Measurements from ENCODE around the gene ERGIC1.

ERGIC1 gene

DNA sequence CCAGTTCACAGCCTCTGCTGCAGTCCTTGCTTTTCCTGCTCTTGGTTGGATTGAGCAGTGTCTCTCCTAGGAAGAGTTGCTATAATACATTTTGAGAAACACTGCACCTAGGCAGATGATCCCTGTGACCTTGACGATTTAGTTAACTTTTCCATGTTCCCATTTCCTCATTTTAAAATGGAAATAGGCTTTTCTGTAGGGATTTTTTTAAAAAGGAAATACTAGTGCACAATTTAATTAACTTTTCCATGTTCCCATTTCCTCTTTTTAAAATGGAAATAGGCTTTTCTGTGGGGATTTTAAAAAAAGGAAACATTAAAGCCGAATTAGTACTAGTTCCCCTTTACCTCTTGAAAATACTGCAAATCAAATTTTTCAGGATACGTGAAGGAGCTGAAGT, 154.2 kb downstream of the ERGIC1 start:
- DNase-seq = no peak

DNA sequence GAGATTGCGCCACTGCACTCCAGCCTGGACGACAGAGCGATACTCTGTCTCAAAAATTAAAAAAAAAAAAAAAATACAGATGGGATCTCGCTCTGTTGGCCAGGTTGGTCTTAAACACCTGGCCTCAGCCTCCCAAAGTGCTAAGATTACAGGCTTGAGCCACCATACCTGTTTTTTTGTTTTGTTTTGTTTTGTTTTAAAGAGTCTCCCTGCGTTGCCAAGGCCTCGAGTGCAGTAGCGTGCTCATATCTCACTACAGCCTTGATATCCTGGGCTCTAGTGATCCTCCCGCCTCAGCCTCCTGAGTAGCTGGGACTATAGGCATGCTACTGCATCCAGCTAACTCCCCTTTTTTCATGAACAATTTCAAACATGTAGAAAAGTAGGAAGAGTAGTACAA, 156.7 kb downstream of the ERGIC1 start:
- DNase-seq = no peak

DNA sequence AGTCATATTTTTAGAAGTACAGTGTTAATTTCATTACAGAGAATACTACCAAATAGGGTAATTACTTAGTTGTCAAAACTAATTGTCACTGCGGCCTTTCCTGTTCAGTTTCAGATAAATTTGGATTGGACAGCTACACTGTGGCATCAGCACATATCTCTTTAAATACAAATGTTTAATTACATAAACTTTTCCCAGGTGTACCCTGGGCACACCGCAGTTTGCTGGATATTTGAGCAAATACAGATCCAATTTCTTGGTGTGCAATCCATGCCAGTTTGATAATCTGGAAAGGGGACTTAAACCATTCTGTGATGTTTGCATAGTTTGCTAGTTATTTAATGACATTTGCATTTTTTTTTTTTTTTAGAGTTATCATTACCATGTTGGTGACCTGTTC, 160.4 kb downstream of the ERGIC1 start:
- no peak for DNase-seq

DNA sequence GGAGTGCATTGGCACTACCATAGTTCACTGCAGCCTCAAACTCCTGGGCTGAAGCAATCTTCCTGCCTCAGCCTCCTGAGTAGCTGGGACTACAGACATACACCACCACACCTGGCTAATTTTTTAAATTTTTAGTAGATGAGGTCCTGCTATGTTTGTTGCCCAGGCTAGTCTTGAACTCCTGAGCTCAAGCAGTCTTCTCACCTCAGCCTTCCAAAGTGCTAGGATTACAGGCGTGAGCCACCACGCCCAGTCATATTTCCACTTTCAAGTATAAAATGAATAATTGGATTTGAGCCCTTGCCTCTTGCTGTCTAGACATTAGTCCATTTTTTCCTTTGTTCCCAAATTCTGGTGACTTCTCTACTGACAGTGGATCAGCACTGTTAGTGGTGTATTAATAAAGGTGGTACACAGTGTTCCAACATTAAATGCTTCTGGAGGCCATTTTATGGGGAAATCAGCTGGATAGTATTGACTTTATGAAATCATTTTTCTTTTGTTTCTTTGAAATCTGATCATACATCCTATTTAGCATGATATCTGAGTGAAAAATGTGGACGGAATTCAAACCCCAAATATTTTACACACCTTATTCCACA, 165.4 kb downstream of the ERGIC1 start:
- DNase-seq = no peak

DNA sequence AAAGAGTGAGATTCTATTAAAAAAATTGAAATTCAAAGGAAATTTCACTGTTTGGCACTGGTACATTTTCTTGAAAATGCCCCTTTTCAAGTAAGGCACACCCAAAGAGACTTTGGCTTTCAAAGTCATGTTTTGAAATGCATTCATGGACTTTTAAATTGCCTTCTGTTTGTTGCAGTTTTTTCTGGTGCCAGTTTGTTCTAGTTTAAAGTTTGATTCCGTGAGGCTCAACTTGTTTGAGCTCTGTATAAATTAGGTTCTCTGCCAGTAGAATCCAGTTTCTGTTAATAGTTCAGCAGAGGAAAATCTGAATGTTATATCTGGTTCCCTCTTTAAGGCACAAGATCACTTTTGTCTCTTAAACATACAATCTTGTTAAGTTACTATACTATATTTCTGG, 165.9 kb downstream of the ERGIC1 start:
- no peak for DNase-seq

DNA sequence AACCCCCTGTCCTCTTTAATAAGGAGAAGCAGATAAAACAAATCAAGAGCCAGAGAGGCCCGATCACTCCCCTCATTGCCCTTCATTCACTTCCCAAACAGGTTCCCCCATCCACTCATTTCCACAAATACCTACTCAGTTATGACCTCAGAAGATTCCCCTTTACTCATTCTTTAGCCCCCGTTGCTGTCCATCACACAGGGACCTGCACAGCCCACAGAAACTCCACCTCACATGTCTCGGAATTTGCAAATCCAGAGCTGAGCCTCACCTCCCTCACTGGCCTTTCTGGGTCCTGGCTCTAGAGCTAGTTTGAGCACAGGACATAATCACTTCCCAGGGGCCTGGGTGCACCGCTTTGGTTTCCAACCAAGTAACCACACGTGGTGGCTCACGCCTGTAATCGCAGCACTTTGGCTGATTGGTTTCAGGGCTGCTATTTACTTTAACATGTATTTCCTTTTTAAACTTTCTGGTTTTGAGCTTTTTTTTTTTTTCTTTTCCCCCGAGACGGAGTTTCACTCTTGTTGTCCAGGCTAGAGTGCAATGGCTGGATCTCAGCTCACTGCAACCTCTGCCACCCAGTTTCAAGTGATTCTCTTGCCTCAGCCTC, 167.3 kb downstream of the ERGIC1 start:
- no peak for DNase-seq
